ENCODE measurements around the gene EFCAB14.
"Not testable (repeated sequence)": the region's sequence is repeated elsewhere in the genome, so short reads cannot be mapped to it uniquely, and the experiment has no call there.

EFCAB14 gene

GRCh38 chr1:46681333-46682034 is 37.4 kb downstream of the EFCAB14 start:
- no peak for DNase-seq

- DNase-seq, result no peak
These were observed 38.9 kb downstream of the EFCAB14 start for GRCh38 chr1:46679789-46680573.

- DNase-seq, result no peak
These were observed 41.6 kb downstream of the EFCAB14 start for GRCh38 chr1:46677339-46677738.

GRCh38 chr1:46676531-46676930 is 42.4 kb downstream of the EFCAB14 start:
- no peak for DNase-seq

GRCh38 chr1:46675549-46676314 is 43.2 kb downstream of the EFCAB14 start:
- peak; percentile 34 for DNase-seq

GRCh38 chr1:46673749-46674182 is 45.1 kb downstream of the EFCAB14 start:
- DNase-seq, result peak; percentile 43

- DNase-seq, result no peak
These were observed 46.2 kb downstream of the EFCAB14 start for GRCh38 chr1:46672696-46673095.

- DNase-seq, result no peak
These were observed 47.4 kb downstream of the EFCAB14 start, which contains the start of gene TEX38 for GRCh38 chr1:46671554-46671953. Gene TEX38 (plus strand): TSS chr1:46671854. CDS start chr1:46671935, 81 bp downstream.

- DNase-seq, result no peak
These were observed 48.8 kb downstream of the EFCAB14 start for GRCh38 chr1:46670134-46670533.

- DNase-seq, result peak; percentile 84
These were observed 50.8 kb downstream of the EFCAB14 start, which contains the start of gene ATPAF1 for GRCh38 chr1:46667782-46668760. Gene ATPAF1 (minus strand): TSS chr1:46668364. CDS start chr1:46668322, 42 bp downstream.

- DNase-seq, result no peak
These were observed 52.9 kb downstream of the EFCAB14 start for GRCh38 chr1:46665983-46666382.

GRCh38 chr1:46662919-46663318 is 56.0 kb downstream of the EFCAB14 start:
- not testable (repeated sequence) for DNase-seq

- DNase-seq, result not testable (repeated sequence)
These were observed 58.8 kb downstream of the EFCAB14 start for GRCh38 chr1:46660116-46660515.

- no peak for DNase-seq
These were observed 59.5 kb downstream of the EFCAB14 start for GRCh38 chr1:46659307-46659870.

GRCh38 chr1:46657775-46658174 is 61.1 kb downstream of the EFCAB14 start:
- no peak for DNase-seq

GRCh38 chr1:46656643-46657042 is 62.3 kb downstream of the EFCAB14 start:
- DNase-seq, result no peak

GRCh38 chr1:46655848-46656247 is 63.1 kb downstream of the EFCAB14 start:
- no peak for DNase-seq

GRCh38 chr1:46654698-46655097 is 64.2 kb downstream of the EFCAB14 start:
- not testable (repeated sequence) for DNase-seq

- DNase-seq, result no peak
These were observed 64.9 kb downstream of the EFCAB14 start for GRCh38 chr1:46654012-46654411.

- DNase-seq, result no peak
These were observed 65.4 kb downstream of the EFCAB14 start for GRCh38 chr1:46653405-46653958.

All from activated CD4-positive, alpha-beta T cell treated with anti-CD3 and anti-CD28 coated beads, Interleukin-10, Interleukin-2, amounts not matched to agents 100 ng/mL and 50 ng/mL, durations not matched to agents 16 hours and 8 hours (primary cell).